LoVo (cell line): Measurements from ENCODE around the gene ASB11.
"Not testable (repeated sequence)": the region's sequence is repeated elsewhere in the genome, so short reads cannot be mapped to it uniquely, and the experiment has no call there.

Source experiments
- DNase-seq: peaks from one replicate; pipeline ENCODE4 v3.0.0-alpha.2; 2016; ENCODE audit warnings: low spot score

The ASB11 gene

DNA sequence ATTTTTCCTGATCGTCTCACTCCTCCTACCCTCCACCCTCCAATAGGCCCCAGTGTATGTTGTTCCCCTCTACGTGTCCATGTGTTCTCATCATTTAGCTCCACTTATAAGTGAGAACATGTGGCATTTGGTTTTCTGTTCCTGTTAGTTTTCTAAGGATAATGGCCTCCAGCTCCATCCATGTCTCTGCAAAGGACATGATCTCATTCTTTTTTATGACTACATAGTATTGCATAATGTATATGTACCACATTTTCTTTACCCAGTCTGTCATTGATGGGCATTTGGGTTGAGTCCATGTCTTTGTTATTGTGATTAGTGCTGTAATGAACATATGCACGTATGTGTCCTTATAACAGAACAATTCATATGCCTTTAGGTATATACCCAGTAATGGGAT lies 9.5 kb downstream of the ASB11 start:
- DNase-seq: not testable (repeated sequence)

DNA sequence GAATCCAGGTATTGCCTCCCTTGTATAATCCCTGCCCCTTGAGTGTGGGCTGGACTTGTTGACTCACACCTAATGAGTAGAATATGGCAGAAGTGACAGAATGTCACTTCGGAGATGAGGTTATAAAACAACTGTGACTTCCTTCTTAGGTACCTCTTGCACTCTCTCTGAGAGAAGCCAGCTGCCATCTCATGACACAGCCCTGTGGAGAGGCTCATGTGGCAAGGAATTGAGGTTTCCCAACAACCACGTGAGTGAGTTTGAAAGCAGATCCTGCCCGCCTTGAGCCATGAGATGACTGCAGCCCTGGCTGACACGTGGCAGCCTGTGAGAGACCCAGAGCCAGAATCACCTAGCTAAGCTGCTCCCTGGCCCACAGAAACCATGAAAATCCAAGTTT lies 13.5 kb downstream of the ASB11 start:
- no peak for DNase-seq

DNA sequence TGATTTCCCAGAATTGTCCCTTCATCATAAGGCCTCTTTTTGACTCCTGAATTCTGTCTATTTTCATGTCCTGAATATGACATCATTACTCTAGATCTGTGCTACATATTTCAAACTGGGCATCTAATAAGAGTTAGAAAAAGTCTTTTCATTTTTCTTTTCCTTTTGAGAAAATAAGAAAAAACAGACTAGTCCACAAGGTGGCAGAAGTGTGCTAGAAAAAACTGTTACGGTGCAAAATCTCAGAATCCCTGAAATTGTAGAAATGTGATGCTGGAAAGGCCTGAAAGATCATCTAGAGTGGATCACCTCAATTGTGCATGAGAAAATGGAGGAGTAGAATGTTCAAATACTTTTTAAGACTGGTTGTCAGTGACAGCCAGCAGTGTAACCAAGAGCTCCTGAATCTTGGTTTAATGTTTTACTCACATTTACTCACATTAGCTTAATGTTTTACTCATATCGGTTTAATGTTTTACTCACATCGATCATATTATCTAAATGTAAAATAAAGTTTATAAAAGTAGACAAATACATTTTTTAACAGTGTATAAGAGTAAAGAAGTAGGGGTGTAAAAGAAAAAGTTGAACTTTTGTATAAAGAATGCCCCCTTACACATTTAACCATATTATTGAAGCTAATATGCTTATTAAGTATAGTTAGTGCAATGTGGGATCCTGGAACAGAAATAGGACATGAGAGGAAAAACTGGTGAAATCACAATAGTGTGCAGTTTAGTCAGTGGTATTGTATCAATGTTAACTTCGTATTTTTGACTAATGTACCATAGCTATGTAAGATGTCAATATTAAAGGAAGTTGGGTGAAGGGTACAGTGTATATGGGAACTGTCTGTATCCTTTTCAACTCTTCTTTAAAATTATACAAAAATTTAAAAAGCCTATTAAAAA lies 15.2 kb downstream of the ASB11 start:
- no peak for DNase-seq

DNA sequence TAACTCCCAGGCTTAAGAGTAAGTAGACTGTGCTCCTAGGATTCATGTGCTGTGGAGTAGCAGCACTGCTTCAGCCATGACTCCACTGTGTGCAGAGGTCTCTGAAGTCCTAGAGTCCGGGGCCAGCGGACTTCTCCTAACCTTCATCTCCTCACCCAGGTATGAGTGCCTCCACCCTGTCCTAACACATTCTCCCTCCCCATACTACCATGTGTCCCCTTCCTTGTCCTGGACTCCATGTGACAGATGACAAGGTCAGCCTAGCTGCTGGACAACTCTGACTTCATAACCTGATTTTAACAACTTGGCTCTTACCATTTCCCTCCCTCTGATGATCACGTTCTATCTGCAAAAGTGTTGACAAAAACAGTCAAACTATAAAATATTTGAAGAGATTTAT lies 16.7 kb downstream of the ASB11 start:
- DNase-seq: no peak

DNA sequence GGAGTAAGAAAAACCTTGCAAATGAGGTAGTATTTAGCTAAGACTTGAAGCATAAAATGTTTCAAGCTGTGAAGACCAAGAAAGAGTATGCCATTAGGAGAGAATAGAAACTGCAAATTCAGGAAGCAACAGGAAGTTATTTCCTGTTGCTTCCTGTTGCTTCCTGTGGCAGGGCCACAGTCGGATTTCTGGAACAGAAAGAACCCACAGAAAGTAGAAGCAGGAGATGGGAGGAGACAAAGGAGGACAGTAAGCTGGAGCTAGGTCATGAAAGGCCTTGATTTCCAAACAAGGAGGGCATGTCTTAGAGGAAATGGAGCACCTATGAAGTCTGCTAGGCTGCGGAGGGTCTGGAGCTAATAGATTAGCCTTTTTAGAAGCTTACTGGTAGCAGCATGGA lies 17.2 kb downstream of the ASB11 start:
- DNase-seq: no peak

DNA sequence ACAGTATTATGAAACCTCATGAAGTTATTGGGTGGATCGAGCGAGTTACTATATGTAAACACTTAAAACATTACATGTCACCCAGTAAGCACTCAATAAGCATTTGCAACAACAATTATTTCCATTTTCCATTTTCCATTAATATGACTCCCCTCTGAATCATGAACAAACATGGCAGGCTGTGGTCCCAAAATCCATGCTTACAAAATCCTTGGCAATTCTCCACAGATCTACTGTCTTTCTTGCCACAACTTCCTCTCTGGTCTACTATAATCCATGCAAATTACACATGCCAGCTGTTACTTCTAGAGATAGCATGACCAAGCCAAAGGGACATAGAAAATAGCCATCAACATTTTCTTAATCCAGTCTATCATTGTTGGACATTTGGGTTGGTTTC lies 22.0 kb downstream of the ASB11 start:
- DNase-seq: no peak

GRCh38 chrX:15292861-15293260 lies 22.6 kb downstream of the ASB11 start:
- no peak for DNase-seq

GRCh38 chrX:15277604-15278003 lies 37.8 kb downstream of the ASB11 start:
- no peak for DNase-seq

DNA sequence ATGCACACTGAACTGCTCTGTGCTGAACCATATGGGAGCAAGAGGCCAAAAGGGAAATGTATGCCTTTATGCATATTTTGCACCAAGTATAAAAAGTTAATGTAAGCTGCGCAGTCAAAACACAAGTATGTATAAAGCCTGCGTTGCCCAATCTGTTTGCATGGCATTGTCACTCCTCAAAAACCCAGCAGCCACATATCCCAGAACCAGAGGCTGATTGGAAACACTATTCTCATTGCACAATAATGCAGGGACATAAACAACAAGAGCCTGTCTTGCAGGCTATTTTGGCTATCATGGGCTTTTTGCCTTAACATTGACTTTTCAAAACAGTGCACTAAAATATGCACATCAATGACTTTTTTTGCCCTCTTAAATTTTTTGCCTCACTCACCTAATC lies 40.5 kb downstream of the ASB11 start:
- DNase-seq: no peak

- DNase-seq: not testable (repeated sequence)
Observed at GRCh38 chrX:15273275-15273674, 42.2 kb downstream of the ASB11 start.

DNA sequence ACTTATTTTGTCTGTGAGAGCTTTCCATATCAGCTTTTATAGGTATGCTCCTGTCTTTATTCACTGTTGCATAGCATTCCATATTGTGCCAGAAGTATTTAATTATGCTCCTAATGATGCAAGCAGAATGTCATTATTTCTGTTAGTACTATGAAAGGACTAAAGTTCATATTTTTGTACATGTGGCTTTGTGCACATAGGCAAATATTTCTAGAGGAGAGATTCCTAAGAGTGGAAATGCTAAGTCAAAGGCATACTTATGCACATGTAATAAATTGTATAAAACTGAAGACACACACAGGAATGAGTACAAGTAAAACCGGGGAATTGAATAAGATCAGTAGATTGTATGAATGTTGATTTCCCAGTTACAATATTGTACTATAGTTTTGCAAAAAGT lies 43.7 kb downstream of the ASB11 start:
- no peak for DNase-seq

- DNase-seq: peak; percentile 43
Observed at GRCh38 chrX:15269618-15270521, 45.6 kb downstream of the ASB11 start, which contains the start of gene ASB9. Gene ASB9 (minus strand): TSS chrX:15270083. CDS start chrX:15269874, 209 bp downstream.

DNA sequence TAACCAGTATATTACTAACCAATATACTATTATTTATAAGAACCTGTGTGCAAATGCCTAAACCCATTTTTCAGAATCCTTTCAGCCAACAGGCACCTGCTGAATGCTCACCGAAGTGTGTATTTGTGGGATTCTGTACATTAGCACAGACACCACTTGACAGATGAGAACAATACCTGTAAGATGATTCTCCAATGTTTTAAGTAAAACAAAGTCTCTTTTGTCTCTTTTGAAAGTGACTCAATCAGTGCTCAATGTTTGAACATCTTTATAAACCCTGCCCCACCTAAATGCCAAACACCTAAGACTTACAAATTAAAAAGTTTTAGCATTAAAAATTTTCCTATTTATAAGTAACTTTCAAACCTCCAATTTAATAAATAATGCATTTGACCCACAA lies 46.3 kb downstream of the ASB11 start:
- no peak for DNase-seq

DNA sequence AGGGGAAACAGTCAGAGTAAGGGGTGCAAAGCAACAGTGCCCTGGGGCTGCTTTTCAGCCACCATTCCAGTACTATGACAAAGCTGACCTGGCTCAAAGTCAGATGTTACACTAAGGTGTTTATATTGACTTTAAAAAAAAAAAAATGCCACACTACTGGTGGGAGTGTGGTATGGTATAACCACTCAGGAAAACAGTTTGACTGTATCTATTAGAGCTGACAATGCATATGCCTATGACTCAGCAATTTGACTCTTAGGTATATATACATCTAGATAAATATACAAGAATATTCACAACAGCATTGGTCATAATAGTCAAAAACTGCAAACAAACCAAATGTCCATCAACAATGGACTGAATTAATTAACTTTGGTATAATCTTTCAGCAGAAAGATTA lies 60.6 kb downstream of the ASB11 start:
- DNase-seq: no peak

DNA sequence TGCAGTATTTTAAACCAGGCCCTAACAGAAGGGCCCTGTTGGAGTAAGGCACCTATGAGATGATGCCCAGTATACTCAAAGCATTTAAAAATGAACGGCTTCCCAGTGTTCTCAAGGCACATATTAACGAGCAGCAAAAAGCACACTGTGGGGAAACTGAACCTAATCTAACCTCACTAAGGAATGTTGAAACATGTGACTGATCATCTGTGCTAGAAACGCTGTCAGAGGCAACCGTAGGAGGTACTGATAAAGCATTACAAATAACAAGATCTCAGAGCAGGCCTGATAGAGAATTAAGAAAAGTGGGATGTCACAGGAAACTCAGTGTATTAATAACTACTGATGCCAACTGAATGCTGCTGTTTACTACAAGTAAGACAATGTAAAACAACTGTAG lies 69.5 kb downstream of the ASB11 start:
- DNase-seq: no peak

GRCh38 chrX:15244421-15244820 lies 71.0 kb downstream of the ASB11 start:
- no peak for DNase-seq

DNA sequence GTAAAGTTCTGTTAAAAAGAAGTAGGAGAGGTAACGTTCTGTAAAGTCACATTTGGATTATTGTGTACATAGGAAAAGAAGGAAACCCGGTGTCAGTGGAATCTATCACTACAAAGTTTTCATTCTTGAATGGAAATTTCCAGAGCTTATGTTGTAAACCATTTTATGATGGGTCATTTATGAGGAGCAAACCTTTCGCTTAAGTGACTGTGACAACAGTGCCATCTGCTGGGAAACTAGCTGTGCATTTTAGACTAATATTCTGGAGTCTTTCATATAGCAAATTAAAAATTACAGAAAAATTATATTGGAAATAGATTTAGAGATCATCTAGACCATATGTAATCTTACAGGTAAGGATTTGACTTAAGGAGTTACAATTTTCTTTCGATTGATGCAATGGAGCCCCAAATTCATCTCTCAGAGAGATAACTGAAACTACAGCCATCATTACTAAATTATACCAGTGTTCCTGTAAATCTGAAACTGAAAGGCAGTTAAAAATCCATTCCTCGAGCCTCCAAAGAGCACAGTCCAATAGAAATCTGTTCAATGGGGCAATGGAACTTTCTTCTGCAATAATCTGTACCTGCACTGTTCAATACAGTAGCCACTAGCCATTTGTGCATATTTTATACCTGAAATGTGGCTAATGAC lies 72.4 kb downstream of the ASB11 start:
- DNase-seq: peak; percentile 49

GRCh38 chrX:15241301-15241700 lies 74.1 kb downstream of the ASB11 start:
- no peak for DNase-seq

GRCh38 chrX:15240414-15240813 lies 75.0 kb downstream of the ASB11 start:
- no peak for DNase-seq

- no peak for DNase-seq
Observed at GRCh38 chrX:15236146-15236545, 79.3 kb downstream of the ASB11 start.

- DNase-seq: no peak
Observed at GRCh38 chrX:15235001-15235400, 80.4 kb downstream of the ASB11 start.

- DNase-seq: peak; percentile 48
Observed at GRCh38 chrX:15233416-15234015, 81.9 kb downstream of the ASB11 start.
